GM12801 (cell line): Measurements from ENCODE around the gene INTS15.

ENCODE experiments used
- TF ChIP-seq, protein P1 (sequence below): IDR thresholded peaks from one replicate; pipeline ENCODE4 v1.5.1; 2011; ENCODE audit warnings: control low read depth; ENCODE audit not compliant: insufficient read length; ENCODE audit errors: extremely low read depth

INTS15 gene

DNA sequence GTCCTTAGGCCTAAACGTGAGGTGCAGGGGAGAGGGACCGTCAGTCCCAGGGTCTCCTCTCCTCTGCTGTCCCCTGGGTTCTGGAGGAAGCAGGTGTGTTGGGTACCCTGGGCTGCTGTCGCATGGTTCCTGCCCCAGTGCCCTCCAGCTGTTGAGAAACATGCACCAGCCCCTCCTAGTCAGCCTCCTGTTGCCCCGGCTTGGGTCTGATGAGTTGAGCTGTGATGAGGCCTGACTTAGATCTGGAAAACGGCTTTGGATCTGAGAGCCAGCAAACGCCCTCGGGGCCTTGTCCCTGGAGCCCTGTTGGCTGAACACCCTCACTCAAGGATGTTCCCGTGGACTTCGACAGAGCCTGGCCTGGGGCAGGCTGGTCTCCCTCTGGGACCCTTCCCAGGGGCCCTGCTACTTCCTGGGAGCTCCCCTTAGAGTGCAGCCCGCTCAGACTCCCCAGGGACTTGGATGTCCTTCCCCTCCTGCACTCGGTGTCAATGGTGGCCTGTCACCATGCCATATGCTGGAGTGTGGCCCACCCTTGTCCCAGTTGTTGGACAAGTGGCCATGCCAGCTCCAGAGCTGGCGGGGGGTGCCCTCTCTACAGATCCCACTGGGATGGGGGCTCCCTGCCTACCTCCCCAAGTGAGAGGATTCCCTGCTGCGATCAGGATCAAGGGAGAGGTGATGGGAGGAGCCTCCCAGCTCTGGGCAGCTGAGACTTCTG lies 59.6 kb downstream of the INTS15 start:
- TF ChIP-seq, protein P1, sequence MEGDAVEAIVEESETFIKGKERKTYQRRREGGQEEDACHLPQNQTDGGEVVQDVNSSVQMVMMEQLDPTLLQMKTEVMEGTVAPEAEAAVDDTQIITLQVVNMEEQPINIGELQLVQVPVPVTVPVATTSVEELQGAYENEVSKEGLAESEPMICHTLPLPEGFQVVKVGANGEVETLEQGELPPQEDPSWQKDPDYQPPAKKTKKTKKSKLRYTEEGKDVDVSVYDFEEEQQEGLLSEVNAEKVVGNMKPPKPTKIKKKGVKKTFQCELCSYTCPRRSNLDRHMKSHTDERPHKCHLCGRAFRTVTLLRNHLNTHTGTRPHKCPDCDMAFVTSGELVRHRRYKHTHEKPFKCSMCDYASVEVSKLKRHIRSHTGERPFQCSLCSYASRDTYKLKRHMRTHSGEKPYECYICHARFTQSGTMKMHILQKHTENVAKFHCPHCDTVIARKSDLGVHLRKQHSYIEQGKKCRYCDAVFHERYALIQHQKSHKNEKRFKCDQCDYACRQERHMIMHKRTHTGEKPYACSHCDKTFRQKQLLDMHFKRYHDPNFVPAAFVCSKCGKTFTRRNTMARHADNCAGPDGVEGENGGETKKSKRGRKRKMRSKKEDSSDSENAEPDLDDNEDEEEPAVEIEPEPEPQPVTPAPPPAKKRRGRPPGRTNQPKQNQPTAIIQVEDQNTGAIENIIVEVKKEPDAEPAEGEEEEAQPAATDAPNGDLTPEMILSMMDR: no peak

DNA sequence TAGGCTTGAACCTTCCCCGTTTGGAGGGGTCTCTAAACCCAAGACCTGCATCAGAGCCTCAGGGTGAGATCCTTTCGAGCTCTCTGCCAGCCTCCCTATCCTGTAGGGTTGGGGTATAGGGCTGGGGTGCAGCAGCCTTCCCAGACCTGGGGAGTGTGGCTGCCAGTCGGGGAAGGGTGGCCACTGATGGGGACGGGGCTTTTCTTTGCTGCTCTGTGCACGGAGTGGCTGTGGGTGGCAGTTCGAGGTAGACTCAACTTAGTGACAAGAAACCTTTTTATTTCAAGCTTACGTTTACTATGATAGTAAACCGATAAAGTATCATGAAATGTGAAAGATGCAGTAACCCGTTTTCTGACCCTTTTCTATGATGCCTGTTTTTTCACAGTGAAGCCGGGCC lies 60.3 kb downstream of the INTS15 start:
- TF ChIP-seq, protein P1: no peak

DNA sequence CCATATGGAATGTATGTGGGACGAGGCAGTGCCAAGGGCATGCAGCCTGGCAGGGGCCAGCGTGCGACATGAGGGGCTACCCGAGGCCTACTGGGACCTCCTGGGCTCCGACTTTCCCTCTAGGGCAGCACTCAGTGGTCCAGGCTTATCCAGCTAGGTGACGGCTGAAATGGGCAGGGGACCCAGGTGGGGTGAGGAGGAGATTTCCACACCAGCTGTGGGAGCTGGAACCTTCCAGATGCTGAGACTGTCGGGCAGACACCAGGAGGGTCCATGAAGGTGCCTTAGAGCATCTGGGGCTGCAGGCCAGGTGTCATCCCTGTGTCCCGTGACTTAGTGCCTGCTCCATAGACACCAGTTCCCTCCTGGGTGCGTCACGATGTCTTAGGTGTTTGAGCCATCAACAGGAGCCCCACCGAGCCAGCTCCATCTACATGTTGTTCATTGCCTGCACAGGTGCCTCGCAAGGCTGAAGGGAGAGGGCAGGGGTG lies 60.7 kb downstream of the INTS15 start:
- TF ChIP-seq, protein P1: no peak

DNA sequence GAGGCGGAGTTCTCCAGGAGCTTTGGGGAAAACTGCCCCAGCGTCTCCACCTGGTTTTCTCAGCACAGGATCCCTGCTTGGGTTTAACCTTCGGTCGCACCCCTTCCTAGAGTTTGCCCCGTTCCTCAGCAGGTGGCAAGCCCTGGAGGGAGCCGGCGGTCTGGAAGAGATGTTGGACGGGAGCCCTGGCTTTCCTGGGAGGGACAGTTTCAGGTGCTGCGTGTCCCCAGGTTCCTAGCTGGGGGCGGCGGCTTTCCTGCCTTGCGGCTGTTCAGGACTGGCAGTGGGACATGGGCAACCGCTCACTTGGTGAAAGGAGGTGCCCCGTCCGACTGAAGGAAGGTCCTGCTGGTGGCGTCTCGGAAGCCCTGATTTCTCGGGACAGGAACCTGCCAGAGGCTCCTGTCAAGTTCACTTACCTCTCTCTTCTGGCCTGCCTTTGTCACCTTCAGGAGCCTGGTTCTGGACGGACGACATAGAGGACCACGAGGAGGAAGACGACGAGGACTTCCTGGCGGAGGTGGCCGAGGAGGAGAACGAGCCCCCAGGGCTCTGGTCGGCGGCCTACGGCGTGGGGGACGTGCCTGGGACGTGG lies 62.1 kb downstream of the INTS15 start:
- TF ChIP-seq, protein P1: no peak

- TF ChIP-seq, protein P1: no peak
Measured at GRCh38 chr7:6652446-6653011, 62.7 kb downstream of the INTS15 start.

DNA sequence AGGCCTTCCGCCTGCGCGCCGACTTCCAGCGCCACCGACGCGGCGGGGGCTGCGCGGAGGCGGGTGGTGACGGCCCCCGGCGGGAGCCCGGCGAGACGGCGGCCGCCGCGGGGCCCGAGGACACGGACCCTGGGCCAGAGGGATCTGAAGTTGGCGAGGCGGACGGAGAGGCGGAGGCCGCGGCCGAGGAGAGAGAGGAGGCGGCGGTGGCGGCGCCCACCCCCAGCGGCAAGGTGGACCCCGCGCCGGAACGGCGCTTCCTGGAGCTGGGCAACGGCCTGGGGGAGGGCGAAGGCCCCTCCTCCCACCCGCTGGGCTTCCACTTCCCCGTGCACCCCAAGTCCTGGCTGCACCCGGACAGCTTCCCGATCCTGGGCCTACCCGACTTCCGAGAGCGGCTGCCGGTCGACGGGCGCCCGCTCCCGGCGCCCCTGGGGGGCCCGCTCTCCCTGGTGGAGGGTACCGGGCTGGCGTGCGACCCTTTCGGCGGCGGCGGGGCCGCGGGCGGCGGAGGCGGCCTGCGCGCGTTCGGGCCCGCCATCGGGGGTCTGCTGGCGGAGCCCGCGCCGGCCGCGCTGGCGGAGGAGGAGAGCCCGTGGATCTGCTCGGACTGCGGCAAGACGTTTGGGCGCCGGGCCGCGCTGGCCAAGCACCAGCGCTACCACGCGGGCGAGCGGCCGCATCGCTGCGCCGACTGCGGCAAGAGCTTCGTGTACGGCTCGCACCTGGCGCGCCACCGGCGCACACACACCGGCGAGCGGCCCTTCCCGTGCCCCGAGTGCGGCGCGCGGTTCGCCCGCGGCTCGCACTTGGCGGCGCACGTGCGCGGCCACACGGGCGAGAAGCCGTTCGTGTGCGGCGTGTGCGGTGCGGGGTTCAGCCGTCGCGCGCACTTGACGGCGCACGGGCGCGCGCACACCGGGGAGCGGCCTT lies 63.5 kb downstream of the INTS15 start:
- TF ChIP-seq, protein P1: no peak

DNA sequence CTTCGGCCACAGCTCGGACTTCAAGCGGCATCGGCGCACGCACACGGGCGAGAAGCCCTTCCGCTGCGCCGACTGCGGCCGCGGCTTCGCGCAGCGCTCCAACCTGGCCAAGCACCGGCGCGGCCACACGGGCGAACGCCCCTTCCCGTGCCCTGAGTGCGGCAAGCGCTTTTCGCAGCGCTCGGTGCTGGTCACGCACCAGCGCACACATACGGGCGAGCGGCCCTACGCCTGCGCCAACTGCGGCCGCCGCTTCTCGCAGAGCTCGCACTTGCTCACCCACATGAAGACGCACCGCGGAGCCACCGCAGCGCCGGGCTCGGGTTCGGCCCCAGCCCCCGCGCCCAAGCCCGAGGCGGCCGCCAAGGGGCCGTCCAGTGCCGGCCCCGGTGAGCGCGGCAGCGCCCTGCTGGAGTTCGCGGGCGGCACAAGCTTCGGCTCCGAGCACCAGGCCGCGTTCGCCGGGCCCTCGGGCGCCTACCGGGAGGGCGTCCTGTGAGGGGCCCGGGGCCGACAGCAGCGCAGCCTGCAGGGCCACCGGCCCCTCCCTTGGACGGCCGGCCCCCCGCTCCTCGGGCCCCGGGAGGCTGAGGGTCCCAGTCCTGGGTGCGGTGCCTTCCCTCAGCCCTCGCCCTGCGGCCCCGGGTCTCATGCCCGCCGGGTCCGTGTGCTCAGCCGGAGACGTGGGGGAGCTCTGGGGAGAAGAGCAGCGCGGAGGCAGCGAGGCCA lies 64.5 kb downstream of the INTS15 start:
- TF ChIP-seq, protein P1: no peak
